Neural cell (in vitro differentiated cells): ENCODE results near the gene PIAS4.

Experiments
- EP300 ChIP-seq: fragments of 450-650 bp; conservative IDR thresholded peaks from 2 replicates; pipeline ENCODE4 v1.6.1; 2014; ENCODE audit warnings: antibody characterized with exemption, mild to moderate bottlenecking, moderate library complexity; ENCODE audit not compliant: poor library complexity, severe bottlenecking
- EZH2 ChIP-seq: fragments of 200-600, 300-800 bp; shearing (Covaris generic), sonication (generic); IDR thresholded peaks from 2 replicates; pipeline ENCODE4 v1.6.1; 2014; ENCODE audit warnings: antibody characterized with exemption, low read length, borderline replicate concordance, mild to moderate bottlenecking; ENCODE audit not compliant: insufficient read depth, poor library complexity, severe bottlenecking
- POLR2AphosphoS5 ChIP-seq: IDR thresholded peaks from 2 replicates; pipeline ENCODE4 v1.6.1; 2012
- RAD21 ChIP-seq: fragments of 450-650 bp; conservative IDR thresholded peaks from 2 replicates; pipeline ENCODE4 v1.6.1; 2014; ENCODE audit warnings: antibody characterized with exemption, mild to moderate bottlenecking, moderate library complexity
- SMC3 ChIP-seq: fragments of 450-650 bp; conservative IDR thresholded peaks from 2 replicates; pipeline ENCODE4 v1.6.1; 2014; ENCODE audit warnings: antibody characterized with exemption, mild to moderate bottlenecking, moderate library complexity; ENCODE audit not compliant: poor library complexity
- TF ChIP-seq, protein P1 (sequence below): IDR thresholded peaks from 2 replicates; pipeline ENCODE4 v1.6.1; 2012; ENCODE audit warnings: borderline replicate concordance
- TF ChIP-seq, protein P2 (sequence below): fragments of 450-650 bp; IDR thresholded peaks from 2 replicates; pipeline ENCODE4 v1.5.1; 2014; ENCODE audit warnings: antibody characterized with exemption, mild to moderate bottlenecking, moderate library complexity; ENCODE audit not compliant: poor library complexity, severe bottlenecking

DNA sequence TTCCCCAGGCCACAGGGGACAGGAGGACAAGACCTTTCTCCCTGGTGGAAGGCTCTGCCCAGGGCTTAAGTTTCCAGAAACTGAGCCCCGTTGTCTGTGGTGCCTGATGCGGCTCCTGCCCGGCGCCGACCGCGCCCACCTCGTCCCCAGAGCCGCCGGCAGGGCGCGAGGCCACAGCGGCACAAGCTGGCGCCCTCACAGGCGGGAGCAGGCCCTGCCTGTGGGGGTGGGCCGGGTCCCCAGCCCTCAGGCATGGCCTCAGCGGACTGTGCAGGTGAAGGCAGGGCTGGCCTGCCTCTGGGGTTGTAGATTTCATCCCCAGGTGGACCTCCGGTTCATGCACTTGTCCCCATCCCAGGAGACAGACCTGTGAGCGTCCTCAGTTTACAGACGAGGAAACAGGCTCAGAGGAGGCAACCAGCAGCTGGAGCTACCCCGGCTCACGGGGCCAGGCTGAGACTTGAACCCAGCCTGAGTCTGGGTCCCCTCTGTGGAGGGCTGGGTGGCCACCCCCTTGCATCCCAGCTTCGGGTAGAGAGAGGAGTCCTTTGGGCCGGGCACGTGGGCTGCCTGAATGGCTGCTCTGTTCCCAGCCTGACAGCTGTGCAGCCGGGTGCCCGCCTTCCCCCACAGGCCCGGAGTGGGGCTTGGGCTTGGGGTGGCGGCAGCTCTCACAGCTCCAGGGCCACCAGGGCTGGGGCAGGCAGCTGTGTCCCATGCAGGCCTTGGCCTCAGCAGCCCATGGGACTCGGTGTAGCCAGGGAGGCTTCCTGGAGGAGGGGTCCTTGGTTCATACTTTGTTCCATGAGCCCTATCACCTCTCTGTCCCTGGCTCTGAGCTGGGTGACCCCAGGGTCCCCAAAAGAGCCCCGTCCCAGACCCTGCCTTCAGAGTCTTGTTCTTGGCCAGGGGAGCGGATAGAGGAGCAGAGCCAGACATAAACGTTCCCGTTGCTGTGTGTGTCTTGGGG lies 26.8 kb downstream of the PIAS4 start:
- TF ChIP-seq, protein P1, sequence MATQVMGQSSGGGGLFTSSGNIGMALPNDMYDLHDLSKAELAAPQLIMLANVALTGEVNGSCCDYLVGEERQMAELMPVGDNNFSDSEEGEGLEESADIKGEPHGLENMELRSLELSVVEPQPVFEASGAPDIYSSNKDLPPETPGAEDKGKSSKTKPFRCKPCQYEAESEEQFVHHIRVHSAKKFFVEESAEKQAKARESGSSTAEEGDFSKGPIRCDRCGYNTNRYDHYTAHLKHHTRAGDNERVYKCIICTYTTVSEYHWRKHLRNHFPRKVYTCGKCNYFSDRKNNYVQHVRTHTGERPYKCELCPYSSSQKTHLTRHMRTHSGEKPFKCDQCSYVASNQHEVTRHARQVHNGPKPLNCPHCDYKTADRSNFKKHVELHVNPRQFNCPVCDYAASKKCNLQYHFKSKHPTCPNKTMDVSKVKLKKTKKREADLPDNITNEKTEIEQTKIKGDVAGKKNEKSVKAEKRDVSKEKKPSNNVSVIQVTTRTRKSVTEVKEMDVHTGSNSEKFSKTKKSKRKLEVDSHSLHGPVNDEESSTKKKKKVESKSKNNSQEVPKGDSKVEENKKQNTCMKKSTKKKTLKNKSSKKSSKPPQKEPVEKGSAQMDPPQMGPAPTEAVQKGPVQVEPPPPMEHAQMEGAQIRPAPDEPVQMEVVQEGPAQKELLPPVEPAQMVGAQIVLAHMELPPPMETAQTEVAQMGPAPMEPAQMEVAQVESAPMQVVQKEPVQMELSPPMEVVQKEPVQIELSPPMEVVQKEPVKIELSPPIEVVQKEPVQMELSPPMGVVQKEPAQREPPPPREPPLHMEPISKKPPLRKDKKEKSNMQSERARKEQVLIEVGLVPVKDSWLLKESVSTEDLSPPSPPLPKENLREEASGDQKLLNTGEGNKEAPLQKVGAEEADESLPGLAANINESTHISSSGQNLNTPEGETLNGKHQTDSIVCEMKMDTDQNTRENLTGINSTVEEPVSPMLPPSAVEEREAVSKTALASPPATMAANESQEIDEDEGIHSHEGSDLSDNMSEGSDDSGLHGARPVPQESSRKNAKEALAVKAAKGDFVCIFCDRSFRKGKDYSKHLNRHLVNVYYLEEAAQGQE = no peak
- TF ChIP-seq, protein P2, sequence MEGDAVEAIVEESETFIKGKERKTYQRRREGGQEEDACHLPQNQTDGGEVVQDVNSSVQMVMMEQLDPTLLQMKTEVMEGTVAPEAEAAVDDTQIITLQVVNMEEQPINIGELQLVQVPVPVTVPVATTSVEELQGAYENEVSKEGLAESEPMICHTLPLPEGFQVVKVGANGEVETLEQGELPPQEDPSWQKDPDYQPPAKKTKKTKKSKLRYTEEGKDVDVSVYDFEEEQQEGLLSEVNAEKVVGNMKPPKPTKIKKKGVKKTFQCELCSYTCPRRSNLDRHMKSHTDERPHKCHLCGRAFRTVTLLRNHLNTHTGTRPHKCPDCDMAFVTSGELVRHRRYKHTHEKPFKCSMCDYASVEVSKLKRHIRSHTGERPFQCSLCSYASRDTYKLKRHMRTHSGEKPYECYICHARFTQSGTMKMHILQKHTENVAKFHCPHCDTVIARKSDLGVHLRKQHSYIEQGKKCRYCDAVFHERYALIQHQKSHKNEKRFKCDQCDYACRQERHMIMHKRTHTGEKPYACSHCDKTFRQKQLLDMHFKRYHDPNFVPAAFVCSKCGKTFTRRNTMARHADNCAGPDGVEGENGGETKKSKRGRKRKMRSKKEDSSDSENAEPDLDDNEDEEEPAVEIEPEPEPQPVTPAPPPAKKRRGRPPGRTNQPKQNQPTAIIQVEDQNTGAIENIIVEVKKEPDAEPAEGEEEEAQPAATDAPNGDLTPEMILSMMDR = no peak
- TF ChIP-seq SMC3 (no peak), EP300 (no peak), EZH2 (no peak), POLR2AphosphoS5 (no peak), RAD21 (no peak)
